Activated CD4-positive, alpha-beta T cell treated with anti-CD3 and anti-CD28 coated beads, Interleukin-2, amount 50 U/mL, for 24 hours (primary cell): Measurements from ENCODE around the gene C11orf21.
"Not testable (repeated sequence)": the region's sequence is repeated elsewhere in the genome, so short reads cannot be mapped to it uniquely, and the experiment has no call there.

Source experiments
- DNase-seq, 2 donors: peaks; one replicate each; pipeline ENCODE4 v3.0.0-alpha.2; 2020; ENCODE audit warnings: low read depth in 1 of 2, low spot score in 1 of 2

C11orf21 gene

GRCh38 chr11:2298131-2298794 lies 3.5 kb downstream of the C11orf21 start:
- DNase-seq = no peak

GRCh38 chr11:2297623-2298030 lies 4.1 kb downstream of the C11orf21 start:
- no peak for DNase-seq

- no peak for DNase-seq
These were observed 4.7 kb downstream of the C11orf21 start for GRCh38 chr11:2296913-2297622.

- DNase-seq = no peak
These were observed 5.5 kb downstream of the C11orf21 start for GRCh38 chr11:2295971-2296912.

GRCh38 chr11:2294926-2295290 lies 6.8 kb downstream of the C11orf21 start:
- DNase-seq = no peak

- DNase-seq = no peak
These were observed 7.5 kb downstream of the C11orf21 start for GRCh38 chr11:2293984-2294925.

GRCh38 chr11:2293531-2293971 lies 8.2 kb downstream of the C11orf21 start:
- no peak for DNase-seq

GRCh38 chr11:2290351-2290841 lies 11.3 kb downstream of the C11orf21 start:
- no peak for DNase-seq

- DNase-seq = no peak
These were observed 11.9 kb downstream of the C11orf21 start for GRCh38 chr11:2289859-2290258.

- no peak for DNase-seq
These were observed 12.4 kb downstream of the C11orf21 start for GRCh38 chr11:2289350-2289749.

GRCh38 chr11:2287091-2287490 lies 14.6 kb downstream of the C11orf21 start:
- DNase-seq = no peak

GRCh38 chr11:2286350-2286749 lies 15.4 kb downstream of the C11orf21 start:
- not testable (repeated sequence) for DNase-seq

- DNase-seq = no peak
These were observed 21.5 kb downstream of the C11orf21 start for GRCh38 chr11:2280208-2280607.

GRCh38 chr11:2277933-2278523 lies 23.7 kb downstream of the C11orf21 start:
- no peak for DNase-seq

- no peak for DNase-seq
These were observed 24.7 kb downstream of the C11orf21 start for GRCh38 chr11:2277008-2277346.

GRCh38 chr11:2276280-2277007 lies 25.3 kb downstream of the C11orf21 start:
- DNase-seq = no peak

GRCh38 chr11:2275334-2276279 lies 26.1 kb downstream of the C11orf21 start:
- no peak for DNase-seq

- DNase-seq = no peak
These were observed 27.9 kb downstream of the C11orf21 start for GRCh38 chr11:2273771-2274170.
